H1 (cell line): ENCODE results near the gene PJVK. TPM values are rescaled to one million over a fixed set of nuclear protein-coding genes. Genes with fewer than 3 reads are reported as not detected.

ENCODE experiments used
- CTCF ChIA-PET: fragments of 300-600 bp; sonication (Branson Sonifier 250); formaldehyde crosslinking; loops from one replicate; lab custom pipeline; 2021; ENCODE audit not compliant: partially characterized antibody; lab: Charles Lee
- POLR2A ChIA-PET: fragments of 300-600 bp; sonication (Branson Sonifier 250); formaldehyde crosslinking; loops from one replicate; lab custom pipeline; 2021; ENCODE audit warnings: inconsistent platforms; ENCODE audit not compliant: partially characterized antibody; lab: Charles Lee
- DNase-seq, 2 experiments: peaks; one replicate each; pipeline versions ENCODE4 v3.0.0 to v3.0.0-alpha.2; 2010 to 2022; ENCODE audit warnings: low spot score in 2 of 2, low read depth in 1 of 2, mixed read lengths in 1 of 2
- FAIRE-seq: peaks from 2 replicates; lab custom pipeline; 2011; peaks lifted over from hg19 to GRCh38; lab: Jason Lieb, UNC
- H2AFZ ChIP-seq: 2 replicates; pipeline ENCODE4 v1.8.1; 2012; ENCODE audit warnings: low read length, inconsistent platforms
- H2AK5ac ChIP-seq: 2 replicates; pipeline ENCODE4 v1.6.1; 2013; ENCODE audit warnings: low read depth, low read length
- H2BK120ac ChIP-seq: replicated peaks from 2 replicates; pipeline ENCODE3; 2013; ENCODE audit warnings: low read depth, low read length, inconsistent platforms
- H2BK12ac ChIP-seq: 2 replicates; pipeline ENCODE4 v1.6.1; 2013; ENCODE audit warnings: low read depth, low read length
- H2BK15ac ChIP-seq: 2 replicates; pipeline ENCODE4 v1.6.1; 2013; ENCODE audit warnings: low read length
- H2BK20ac ChIP-seq: 2 replicates; pipeline ENCODE4 v1.6.1; 2013; ENCODE audit warnings: low read length
- H2BK5ac ChIP-seq: 2 replicates; pipeline ENCODE4 v1.6.1; 2013; ENCODE audit warnings: low read depth, low read length
- H3K14ac ChIP-seq: 2 replicates; pipeline ENCODE4 v1.6.1; 2013; ENCODE audit warnings: inconsistent platforms; ENCODE audit not compliant: insufficient read length
- H3K18ac ChIP-seq: 2 replicates; pipeline ENCODE4 v1.6.1; 2013; ENCODE audit warnings: low read length; ENCODE audit errors: extremely low read depth
- H3K23ac ChIP-seq: 2 replicates; pipeline ENCODE4 v1.6.1; 2013; ENCODE audit warnings: inconsistent platforms; ENCODE audit not compliant: insufficient read length
- H3K23me2 ChIP-seq: 2 replicates; pipeline ENCODE4 v1.6.1; 2013; ENCODE audit warnings: low read depth, low read length
- H3K27ac ChIP-seq: 2 replicates; pipeline ENCODE4 v1.6.1; 2011; ENCODE audit warnings: low read depth, low read length, inconsistent platforms
- H3K27me3 ChIP-seq, 4 experiments: replicated peaks in 1 of 4; 1 replicate in 1 of 4; 2 replicates in 3 of 4; pipeline versions ENCODE4 v1.6.1 to v1.8.1; 2011 to 2013; ENCODE audit warnings: low read length in 3 of 4, mild to moderate bottlenecking in 3 of 4, inconsistent platforms in 2 of 4, mixed read lengths in 2 of 4, moderate library complexity in 1 of 4; ENCODE audit not compliant: control insufficient read depth in 3 of 4, insufficient read depth in 3 of 4; ENCODE audit errors: extremely low read depth in 1 of 4
- H3K36me3 ChIP-seq, 4 experiments: 2 replicates each; pipeline versions ENCODE4 v1.6.1 to v1.8.1; 2011 to 2013; ENCODE audit warnings: mild to moderate bottlenecking in 4 of 4, low read length in 3 of 4, moderate library complexity in 2 of 4, control low read depth in 1 of 4, inconsistent platforms in 1 of 4; ENCODE audit not compliant: insufficient read depth in 4 of 4, control insufficient read depth in 2 of 4
- H3K4ac ChIP-seq: replicated peaks from 2 replicates; pipeline ENCODE3; 2013; ENCODE audit warnings: low read length, low read depth, mixed read lengths, inconsistent platforms; ENCODE audit not compliant: insufficient read length
- H3K4me1 ChIP-seq, 4 experiments: replicated peaks in 1 of 4; 1 replicate in 1 of 4; 2 replicates in 3 of 4; pipeline versions ENCODE4 v1.6.1 to v1.8.1; 2011 to 2013; ENCODE audit warnings: low read length in 3 of 4, inconsistent platforms in 2 of 4, mixed read lengths in 1 of 4; ENCODE audit not compliant: insufficient read depth in 4 of 4, control insufficient read depth in 3 of 4
- H3K4me2 ChIP-seq, 2 experiments: 2 replicates each; pipeline versions ENCODE4 v1.6.1 to v1.8.1; 2011 to 2013; ENCODE audit warnings: low read depth in 2 of 2, low read length in 2 of 2, control low read depth in 1 of 2, inconsistent platforms in 1 of 2, mild to moderate bottlenecking in 1 of 2; ENCODE audit not compliant: insufficient read depth in 1 of 2
- H3K4me3 ChIP-seq, 4 experiments: fragments of 200-600, 300-600 bp in 1 of 4; sonication (generic), shearing (Covaris generic), sonication (Bioruptor Twin) in 1 of 4; 2 replicates each; pipeline versions ENCODE4 v1.5.1 to v1.8.1; 2011 to 2016; ENCODE audit warnings: low read length in 4 of 4, low read depth in 3 of 4, control low read depth in 2 of 4, inconsistent platforms in 2 of 4, mild to moderate bottlenecking in 2 of 4, mixed read lengths in 1 of 4, moderate library complexity in 1 of 4; ENCODE audit not compliant: insufficient read depth in 2 of 4; ENCODE audit errors: extremely low read depth in 1 of 4
- H3K56ac ChIP-seq: replicated peaks from 2 replicates; pipeline ENCODE3; 2013; ENCODE audit warnings: low read depth, mild to moderate bottlenecking, mixed read lengths, low read length, inconsistent platforms; ENCODE audit not compliant: insufficient read length
- H3K79me1 ChIP-seq: 2 replicates; pipeline ENCODE4 v1.6.1; 2013; ENCODE audit warnings: low read depth, low read length, control low read depth
- H3K79me2 ChIP-seq, 2 experiments: 2 replicates each; pipeline versions ENCODE4 v1.6.1 to v1.8.1; 2012 to 2013; ENCODE audit warnings: low read length in 2 of 2, mild to moderate bottlenecking in 2 of 2, inconsistent platforms in 1 of 2; ENCODE audit not compliant: insufficient read depth in 2 of 2, control insufficient read depth in 1 of 2
- H3K9ac ChIP-seq, 4 experiments: replicated peaks in 1 of 4; 1 replicate in 1 of 4; 2 replicates in 3 of 4; pipeline versions ENCODE4 v1.6.1 to v1.8.1; 2011 to 2013; ENCODE audit warnings: low read depth in 3 of 4, low read length in 3 of 4, control low read depth in 2 of 4, mild to moderate bottlenecking in 2 of 4, moderate library complexity in 2 of 4, inconsistent platforms in 1 of 4; ENCODE audit errors: extremely low read depth in 1 of 4
- H3K9me3 ChIP-seq, 2 experiments: 2 replicates each; pipeline versions ENCODE4 v1.6.1 to v1.8.1; 2012 to 2013; ENCODE audit warnings: mild to moderate bottlenecking in 2 of 2, moderate library complexity in 2 of 2, control low read depth in 1 of 2, inconsistent platforms in 1 of 2, low read depth in 1 of 2, low read length in 1 of 2, mixed read lengths in 1 of 2; ENCODE audit not compliant: insufficient read depth in 2 of 2
- H4K20me1 ChIP-seq, 2 experiments: replicated peaks in 1 of 2; 2 replicates each; pipeline versions ENCODE3 to v1.8.1; 2011 to 2013; ENCODE audit warnings: inconsistent platforms in 2 of 2, low read length in 2 of 2, mild to moderate bottlenecking in 1 of 2; ENCODE audit not compliant: insufficient read depth in 2 of 2, control insufficient read depth in 1 of 2
- H4K5ac ChIP-seq: 2 replicates; pipeline ENCODE4 v1.6.1; 2013; ENCODE audit warnings: low read length, low read depth, mixed read lengths, inconsistent platforms; ENCODE audit not compliant: insufficient read length
- H4K8ac ChIP-seq: 2 replicates; pipeline ENCODE4 v1.8.0; 2013; ENCODE audit warnings: mild to moderate bottlenecking, moderate library complexity, low read length, inconsistent platforms; ENCODE audit not compliant: insufficient read depth; ENCODE audit errors: extremely low read depth
- H4K91ac ChIP-seq: replicated peaks from 2 replicates; pipeline ENCODE3; 2013; ENCODE audit warnings: low read length, mixed read lengths, inconsistent platforms; ENCODE audit not compliant: insufficient read length
- SP4 ChIP-seq: IDR thresholded peaks from 2 replicates; pipeline ENCODE4 v1.6.1; 2012; ENCODE audit warnings: low read length, inconsistent platforms
- WGBS, 2 experiments: shearing (Covaris generic) in 1 of 2; methylation state at CpG; one replicate each; pipeline versions ENCODE4 v1.1.6 to v1.1.7; 2013 to 2015; ENCODE audit warnings: low lambda C conversion rate in 2 of 2, mixed read lengths in 2 of 2, inconsistent platforms in 1 of 2, low coverage in 1 of 2, missing lambda C conversion rate in 1 of 2; ENCODE audit not compliant: insufficient replicate concordance in 2 of 2, insufficient coverage in 1 of 2, insufficient read length in 1 of 2; ENCODE audit errors: extremely low coverage in 1 of 2, missing lambda C conversion rate in 1 of 2; 5-methylcytosine and 5-hydroxymethylcytosine counted together
- polyA plus RNA-seq, 7 experiments: library from polyadenylated mRNA; depleted of rRNA in 3 of 7; stranded (reverse) in 5 of 7; unstranded in 2 of 7; fragments of >200 nt in 5 of 7; fragments of 200-250 nt in 2 of 7; gene quantifications; 1 replicate in 5 of 7; 2 replicates in 1 of 7; 4 replicates in 1 of 7; pipeline versions ENCODE4 v1.2.1 to v1.2.3, GENCODE V29; 2011 to 2013; ENCODE audit warnings: missing spikeins in 2 of 7, mixed read lengths in 2 of 7
- total RNA-seq: library from RNA; stranded (reverse); fragmentation: NEBNext Ultra II Directional; extraction: Animal tissue kit (Norgen Biotek cat#: 25700); gene quantifications from 2 replicates; pipeline ENCODE4 v1.2.1, GENCODE V29; 2021

PJVK gene
- total and polyA plus RNA-seq, 2 of the 8 experiments (the other 6 are each of a cell fraction or from before 2014, with no cell fraction given): 2.4 to 2.8 TPM

DNA sequence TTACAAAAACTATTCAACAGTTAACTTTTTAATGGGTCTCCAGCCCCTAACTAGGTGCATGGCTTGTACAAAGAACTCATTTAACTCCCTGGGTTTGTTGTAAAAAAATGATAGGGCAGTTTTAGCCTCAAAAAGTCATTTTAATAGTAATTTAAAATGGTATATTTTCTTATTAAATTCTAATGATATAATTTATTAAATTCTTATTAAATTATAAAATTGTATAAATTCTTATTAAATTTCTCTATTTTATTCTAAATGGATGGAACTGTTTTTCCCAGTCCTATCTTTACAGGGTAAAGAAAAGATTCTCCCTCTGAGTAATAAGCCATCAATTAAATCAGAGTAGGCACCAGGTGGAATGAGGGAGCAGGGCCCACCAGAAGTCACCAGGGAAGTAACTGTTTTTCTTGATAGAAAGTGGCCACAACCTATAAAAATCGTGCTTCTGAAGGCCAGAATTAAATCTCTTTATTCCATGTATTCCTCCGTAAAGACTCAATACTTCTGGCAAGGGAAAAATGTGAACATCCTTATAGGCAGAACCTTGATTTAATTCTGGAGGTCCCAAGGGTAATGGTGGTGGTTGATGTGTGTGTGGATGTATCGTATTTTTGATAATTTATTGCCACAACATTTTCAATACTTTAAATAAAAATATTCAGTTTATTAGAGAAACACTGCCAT is 26.4 kb downstream of the PJVK start:
- Histone ChIP-seq H4K20me1 (peaks cover 2 to 3% of the 10 kb centered on the region in 2 experiments), H4K8ac (no peak overlapping the region), H3K23me2 (peaks cover 9% of the 10 kb centered on the region), H3K79me1 (peaks cover 2% of the 10 kb centered on the region; the same call in 1 of the 2 replicates), H3K79me2 (peaks cover 0 to 14% of the 10 kb centered on the region in 2 experiments; a peak in 2 of 4 replicates), H2BK20ac (no peak overlapping the region), H3K9me3 (no peaks in the 10 kb centered on the region), H3K27me3 (no peaks in the 10 kb centered on the region; a peak in 2 of 7 replicates), H2AFZ (no peak overlapping the region), H3K18ac (no peak overlapping the region), H3K56ac (no peak overlapping the region), H3K4me3 (peak overlapping the region; percentile 62 to 92 (median 80)), H3K14ac (no peak overlapping the region), H2AK5ac (no peak overlapping the region), H4K91ac (no peak overlapping the region), H3K23ac (no peak overlapping the region), H2BK12ac (no peak overlapping the region), H3K4me2 (peak overlapping the region; percentile 59 to 92), H3K9ac (no peak overlapping the region), H3K36me3 (no peaks in the 10 kb centered on the region), H2BK15ac (no peak overlapping the region), H2BK120ac (no peak overlapping the region), H3K4ac (no peak overlapping the region), H2BK5ac (no peak overlapping the region), H3K27ac (no peak overlapping the region), H3K4me1 (peaks cover 0 to 12% (median 4%) of the 10 kb centered on the region in 4 experiments; a peak in 3 of 7 replicates), H4K5ac (no peak overlapping the region)
- no peak for FAIRE-seq
- CTCF ChIA-PET: no interaction called here
- POLR2A ChIA-PET: interaction anchor here (0.9 to 1.0 kb wide), 2 partner anchors 27 to 36 kb away, joined by 3 to 4 read pairs; partner anchors contain the start of genes PJVK and PRKRA
- TF ChIP-seq SP4: no peak
- 39% methylated on average over 3 of the region's 3 CpGs; no CpG with 5 or more reads in 1 of the 2 experiments for WGBS, 2 experiments
- no peak for DNase-seq
